GM19193 (cell line): ENCODE data around the gene RIMS4.

Experiments
- POLR2A ChIP-seq: IDR thresholded peaks from 4 replicates; pipeline ENCODE4 v1.6.1; 2011; ENCODE audit not compliant: insufficient read depth, insufficient read length; ENCODE audit errors: extremely low read depth

The RIMS4 gene

GRCh38 chr20:44703956-44704488 lies 106.3 kb downstream of the RIMS4 start:
- no peak for TF ChIP-seq POLR2A

GRCh38 chr20:44703183-44703925 lies 107.0 kb downstream of the RIMS4 start:
- no peak for TF ChIP-seq POLR2A

GRCh38 chr20:44702776-44703175 lies 107.6 kb downstream of the RIMS4 start:
- no peak for TF ChIP-seq POLR2A

- no peak for TF ChIP-seq POLR2A
Measured at GRCh38 chr20:44701858-44702256, 108.5 kb downstream of the RIMS4 start.
